GM23338 (cell line): ENCODE measurements around the gene GNG7. TPM values are rescaled to one million over a fixed set of nuclear protein-coding genes. Genes with fewer than 3 reads are reported as not detected.

Experiments used
- ATAC-seq: fragments of 200-7000 bp; cut with Tn5 transposase; 3 replicates; pipeline ENCODE4 v1.9.1; 2020
- DNase-seq: peaks from one replicate; pipeline ENCODE4 v3.0.0-alpha.2; 2015; ENCODE audit warnings: low spot score
- H2AFZ ChIP-seq: fragments of 200-600 bp; sonication (generic); 2 replicates; pipeline ENCODE4 v1.8.0; 2016; ENCODE audit warnings: antibody characterized with exemption, mild to moderate bottlenecking, moderate library complexity
- H3F3A ChIP-seq: fragments of 200-600 bp; sonication (generic); replicated peaks from 2 replicates; pipeline ENCODE4 v1.8.0; 2017; ENCODE audit warnings: antibody characterized with exemption, mixed run types, low read depth
- H3K27ac ChIP-seq: fragments of 200-600 bp; sonication (generic); 2 replicates; pipeline ENCODE4 v1.6.1; 2016; ENCODE audit warnings: low read depth
- H3K27me3 ChIP-seq: fragments of 200-600 bp; sonication (generic); 2 replicates; pipeline ENCODE4 v1.8.0; 2016; ENCODE audit warnings: mild to moderate bottlenecking, mixed run types, moderate library complexity; ENCODE audit not compliant: insufficient read depth
- H3K36me3 ChIP-seq: fragments of 200-600 bp; sonication (generic); 2 replicates; pipeline ENCODE4 v1.8.0; 2016; ENCODE audit warnings: mild to moderate bottlenecking; ENCODE audit not compliant: insufficient read depth
- H3K4me1 ChIP-seq: fragments of 200-600 bp; sonication (generic); 2 replicates; pipeline ENCODE4 v1.8.0; 2016; ENCODE audit warnings: mild to moderate bottlenecking, moderate library complexity; ENCODE audit not compliant: insufficient read depth
- H3K4me2 ChIP-seq: fragments of 200-600 bp; sonication (generic); 2 replicates; pipeline ENCODE4 v1.7.1; 2017; ENCODE audit warnings: mixed run types
- H3K4me3 ChIP-seq: fragments of 200-600 bp; sonication (generic); 2 replicates; pipeline ENCODE4 v1.6.1; 2016; ENCODE audit warnings: mixed run types
- H3K79me2 ChIP-seq: fragments of 200-600 bp; sonication (generic); replicated peaks from 2 replicates; pipeline ENCODE4 v1.8.0; 2017; ENCODE audit warnings: mild to moderate bottlenecking; ENCODE audit not compliant: insufficient read depth
- H3K9me2 ChIP-seq: fragments of 200-600 bp; sonication (generic); 2 replicates; pipeline ENCODE4 v1.8.0; 2017; ENCODE audit not compliant: insufficient read depth
- H4K20me1 ChIP-seq: fragments of 200-600 bp; sonication (generic); replicated peaks from 2 replicates; pipeline ENCODE4 v1.8.0; 2017; ENCODE audit warnings: mild to moderate bottlenecking; ENCODE audit not compliant: insufficient read depth
- H3K27ac Mint-ChIP-seq: 2 replicates; pipeline ENCODE4 v1.8.0; 2020; ENCODE audit warnings: inconsistent platforms, mild to moderate bottlenecking, moderate library complexity, mixed read lengths
- H3K27me3 Mint-ChIP-seq: 3 replicates; pipeline ENCODE4 v1.8.0; 2022; ENCODE audit warnings: low read depth, mild to moderate bottlenecking, moderate library complexity, mixed read lengths, inconsistent platforms; ENCODE audit not compliant: insufficient read depth, poor library complexity
- H3K36me3 Mint-ChIP-seq: 3 replicates; pipeline ENCODE4 v1.8.0; 2021; ENCODE audit warnings: low read depth, mild to moderate bottlenecking, inconsistent platforms, moderate library complexity, mixed read lengths
- H3K4me1 Mint-ChIP-seq: 3 replicates; pipeline ENCODE4 v1.8.0; 2020; ENCODE audit warnings: mild to moderate bottlenecking, inconsistent platforms, mixed read lengths
- H3K4me3 Mint-ChIP-seq: 3 replicates; pipeline ENCODE4 v1.8.0; 2021; ENCODE audit warnings: moderate library complexity, mild to moderate bottlenecking, inconsistent platforms, mixed read lengths
- H3K9me3 Mint-ChIP-seq: 3 replicates; pipeline ENCODE4 v1.8.0; 2020; ENCODE audit warnings: moderate library complexity, mild to moderate bottlenecking, inconsistent platforms, mixed read lengths
- CREB1 ChIP-seq: fragments of 250-450 bp; sonication (Bioruptor Pico); IDR thresholded peaks from 2 replicates; pipeline ENCODE4 v1.5.0; 2020; ENCODE audit warnings: low read depth, mild to moderate bottlenecking, moderate library complexity
- CTCF ChIP-seq, 2 experiments: fragments of 200-600 bp in 1 of 2; sonication (generic) in 1 of 2; conservative IDR thresholded peaks; 2 replicates each; pipeline versions ENCODE4 v1.5.1 to v1.6.1; 2016 to 2017; ENCODE audit warnings: antibody characterized with exemption in 2 of 2, low read depth in 2 of 2, mild to moderate bottlenecking in 2 of 2, moderate library complexity in 1 of 2
- ETS1 ChIP-seq: IDR thresholded peaks from 2 replicates; pipeline ENCODE4 v1.6.1; 2016; ENCODE audit warnings: antibody characterized with exemption
- EZH2 ChIP-seq: fragments of 200-600 bp; sonication (generic); IDR thresholded peaks from one replicate; pipeline ENCODE4 v1.8.0; 2017; ENCODE audit warnings: antibody characterized with exemption, mild to moderate bottlenecking, low read depth; ENCODE audit not compliant: unreplicated experiment
- JUNB ChIP-seq: IDR thresholded peaks from one replicate; pipeline ENCODE4 v1.6.1; 2016; ENCODE audit warnings: antibody characterized with exemption; ENCODE audit not compliant: unreplicated experiment
- NANOG ChIP-seq: IDR thresholded peaks from 2 replicates; pipeline ENCODE4 v1.6.1; 2016; ENCODE audit warnings: antibody characterized with exemption, borderline replicate concordance
- POLR2AphosphoS5 ChIP-seq: IDR thresholded peaks from 2 replicates; pipeline ENCODE4 v1.6.1; 2016; ENCODE audit warnings: antibody characterized with exemption, low read depth
- ZNF331 ChIP-seq: fragments of 250-450 bp; sonication (Bioruptor Pico); IDR thresholded peaks from 2 replicates; pipeline ENCODE4 v1.5.0; 2020; ENCODE audit warnings: low read depth, mild to moderate bottlenecking, moderate library complexity
- ZNF462 ChIP-seq: fragments of 250-450 bp; sonication (Bioruptor Pico); IDR thresholded peaks from 2 replicates; pipeline ENCODE4 v1.5.0; 2020; ENCODE audit warnings: mild to moderate bottlenecking, moderate library complexity
- polyA plus RNA-seq: library from polyadenylated mRNA; unstranded; fragments of >200 nt; fragmentation: Nextera tagmentation; extraction: Ambion mirVana; gene quantifications from 2 replicates; pipeline ENCODE4 v1.2.1, GENCODE V29; 2016
- total RNA-seq: library from RNA; depleted of rRNA; stranded (reverse); fragments of >200 nt; shearing (Covaris generic); gene quantifications from 2 replicates; pipeline ENCODE4 v1.2.3, GENCODE V29; 2014
- TF ChIP-seq, protein P1 (sequence below): IDR thresholded peaks from one replicate; pipeline ENCODE4 v1.6.1; 2018; ENCODE audit warnings: antibody characterized with exemption; ENCODE audit not compliant: unreplicated experiment

Gene GNG7
- total and polyA plus RNA-seq, 2 experiments from 2014 or later = 5.1 to 5.4 TPM

GRCh38 chr19:2690856-2691255, 11.6 kb downstream of the GNG7 start (continued):
- TF ChIP-seq, protein P1, sequence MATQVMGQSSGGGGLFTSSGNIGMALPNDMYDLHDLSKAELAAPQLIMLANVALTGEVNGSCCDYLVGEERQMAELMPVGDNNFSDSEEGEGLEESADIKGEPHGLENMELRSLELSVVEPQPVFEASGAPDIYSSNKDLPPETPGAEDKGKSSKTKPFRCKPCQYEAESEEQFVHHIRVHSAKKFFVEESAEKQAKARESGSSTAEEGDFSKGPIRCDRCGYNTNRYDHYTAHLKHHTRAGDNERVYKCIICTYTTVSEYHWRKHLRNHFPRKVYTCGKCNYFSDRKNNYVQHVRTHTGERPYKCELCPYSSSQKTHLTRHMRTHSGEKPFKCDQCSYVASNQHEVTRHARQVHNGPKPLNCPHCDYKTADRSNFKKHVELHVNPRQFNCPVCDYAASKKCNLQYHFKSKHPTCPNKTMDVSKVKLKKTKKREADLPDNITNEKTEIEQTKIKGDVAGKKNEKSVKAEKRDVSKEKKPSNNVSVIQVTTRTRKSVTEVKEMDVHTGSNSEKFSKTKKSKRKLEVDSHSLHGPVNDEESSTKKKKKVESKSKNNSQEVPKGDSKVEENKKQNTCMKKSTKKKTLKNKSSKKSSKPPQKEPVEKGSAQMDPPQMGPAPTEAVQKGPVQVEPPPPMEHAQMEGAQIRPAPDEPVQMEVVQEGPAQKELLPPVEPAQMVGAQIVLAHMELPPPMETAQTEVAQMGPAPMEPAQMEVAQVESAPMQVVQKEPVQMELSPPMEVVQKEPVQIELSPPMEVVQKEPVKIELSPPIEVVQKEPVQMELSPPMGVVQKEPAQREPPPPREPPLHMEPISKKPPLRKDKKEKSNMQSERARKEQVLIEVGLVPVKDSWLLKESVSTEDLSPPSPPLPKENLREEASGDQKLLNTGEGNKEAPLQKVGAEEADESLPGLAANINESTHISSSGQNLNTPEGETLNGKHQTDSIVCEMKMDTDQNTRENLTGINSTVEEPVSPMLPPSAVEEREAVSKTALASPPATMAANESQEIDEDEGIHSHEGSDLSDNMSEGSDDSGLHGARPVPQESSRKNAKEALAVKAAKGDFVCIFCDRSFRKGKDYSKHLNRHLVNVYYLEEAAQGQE = no peak
- no peak for TF ChIP-seq POLR2AphosphoS5
- no peak for TF ChIP-seq ZNF331 (CRISPR knock-in tag)
- TF ChIP-seq ETS1 = no peak
- no peak for TF ChIP-seq JUNB
- no peak for TF ChIP-seq EZH2
- TF ChIP-seq CTCF (conservative IDR thresholded peaks at IDR 0.05; ENCODE audit: low read depth in 2 of 2) = no peak

- no peak for DNase-seq
- Histone ChIP-seq H3K27me3 (no peaks in the 10 kb centered on the region), H3K4me1 (no peaks in the 10 kb centered on the region), H3K27ac (no peak overlapping the region), H4K20me1 (no peaks in the 10 kb centered on the region; the same call in 1 of the 2 replicates), H3K36me3 (no peaks in the 10 kb centered on the region), H3K4me3 (no peak overlapping the region), H3K9me2 (no peaks in the 10 kb centered on the region), H3F3A (no peaks in the 10 kb centered on the region), H2AFZ (no peak overlapping the region), H3K4me2 (no peak overlapping the region), H3K79me2 (no peaks in the 10 kb centered on the region)
- ATAC-seq = no peak
- H3K27ac Mint-ChIP-seq = no peak overlapping the region
- H3K27me3 Mint-ChIP-seq = peaks cover 12% of the 10 kb centered on the region
- H3K4me1 Mint-ChIP-seq = no peaks in the 10 kb centered on the region
- H3K36me3 Mint-ChIP-seq = peaks cover 4% of the 10 kb centered on the region; the same call in 1 of the 3 replicates
- no peak overlapping the region for H3K4me3 Mint-ChIP-seq
- no peaks in the 10 kb centered on the region; the same call in 2 of the 3 replicates for H3K9me3 Mint-ChIP-seq
- no peak for TF ChIP-seq ETS1
- TF ChIP-seq JUNB = no peak
- TF ChIP-seq CREB1 (CRISPR knock-in tag) = no peak
- TF ChIP-seq NANOG = no peak
- no peak for TF ChIP-seq ZNF462 (CRISPR knock-in tag)
- TF ChIP-seq ZNF331 (CRISPR knock-in tag) = no peak
These were observed 16.1 kb downstream of the GNG7 start for GRCh38 chr19:2686360-2686759.
